ENCODE measurements around the gene SIX2. TPM values are rescaled to one million over a fixed set of nuclear protein-coding genes. Genes with fewer than 3 reads are reported as not detected.

SIX2 gene
- total RNA-seq, 6 experiments from 2014 or later, result not detected

DNA sequence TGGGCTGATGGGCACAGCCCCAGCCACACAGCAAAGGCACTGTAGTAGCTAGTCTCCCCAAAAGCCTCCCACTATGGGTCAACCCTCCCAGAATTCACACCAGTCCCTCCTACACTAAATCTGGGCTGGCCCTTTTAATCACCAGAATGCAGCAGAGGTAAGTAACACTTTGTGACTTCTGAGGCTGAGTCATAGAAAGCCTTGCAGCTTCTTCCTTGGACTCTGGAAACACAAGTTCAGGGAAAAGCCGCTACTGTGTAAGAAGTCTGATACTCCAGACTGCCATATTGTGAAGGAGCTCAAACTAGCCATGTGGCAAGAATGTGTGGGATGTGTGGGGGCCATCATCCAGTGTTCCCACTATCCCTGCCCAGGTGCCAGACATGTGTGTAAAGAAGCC is 19.0 kb upstream of the SIX2 start:
- TF ChIP-seq, protein P1, sequence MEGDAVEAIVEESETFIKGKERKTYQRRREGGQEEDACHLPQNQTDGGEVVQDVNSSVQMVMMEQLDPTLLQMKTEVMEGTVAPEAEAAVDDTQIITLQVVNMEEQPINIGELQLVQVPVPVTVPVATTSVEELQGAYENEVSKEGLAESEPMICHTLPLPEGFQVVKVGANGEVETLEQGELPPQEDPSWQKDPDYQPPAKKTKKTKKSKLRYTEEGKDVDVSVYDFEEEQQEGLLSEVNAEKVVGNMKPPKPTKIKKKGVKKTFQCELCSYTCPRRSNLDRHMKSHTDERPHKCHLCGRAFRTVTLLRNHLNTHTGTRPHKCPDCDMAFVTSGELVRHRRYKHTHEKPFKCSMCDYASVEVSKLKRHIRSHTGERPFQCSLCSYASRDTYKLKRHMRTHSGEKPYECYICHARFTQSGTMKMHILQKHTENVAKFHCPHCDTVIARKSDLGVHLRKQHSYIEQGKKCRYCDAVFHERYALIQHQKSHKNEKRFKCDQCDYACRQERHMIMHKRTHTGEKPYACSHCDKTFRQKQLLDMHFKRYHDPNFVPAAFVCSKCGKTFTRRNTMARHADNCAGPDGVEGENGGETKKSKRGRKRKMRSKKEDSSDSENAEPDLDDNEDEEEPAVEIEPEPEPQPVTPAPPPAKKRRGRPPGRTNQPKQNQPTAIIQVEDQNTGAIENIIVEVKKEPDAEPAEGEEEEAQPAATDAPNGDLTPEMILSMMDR (IDR thresholded peaks at IDR 0.05), result no peak
- Mint-ChIP-seq H3K27me3 (ENCODE audit: insufficient read depth) (peaks cover 23% of the 10 kb centered on the region), H3K4me3 (no peak overlapping the region), H3K4me1 (ENCODE audit: low read depth) (peaks cover 8% of the 10 kb centered on the region), H3K27ac (no peak overlapping the region), H3K9me3 (no peaks in the 10 kb centered on the region), H3K36me3 (ENCODE audit: low read depth) (no peaks in the 10 kb centered on the region)
- DNase-seq, result no peak

DNA sequence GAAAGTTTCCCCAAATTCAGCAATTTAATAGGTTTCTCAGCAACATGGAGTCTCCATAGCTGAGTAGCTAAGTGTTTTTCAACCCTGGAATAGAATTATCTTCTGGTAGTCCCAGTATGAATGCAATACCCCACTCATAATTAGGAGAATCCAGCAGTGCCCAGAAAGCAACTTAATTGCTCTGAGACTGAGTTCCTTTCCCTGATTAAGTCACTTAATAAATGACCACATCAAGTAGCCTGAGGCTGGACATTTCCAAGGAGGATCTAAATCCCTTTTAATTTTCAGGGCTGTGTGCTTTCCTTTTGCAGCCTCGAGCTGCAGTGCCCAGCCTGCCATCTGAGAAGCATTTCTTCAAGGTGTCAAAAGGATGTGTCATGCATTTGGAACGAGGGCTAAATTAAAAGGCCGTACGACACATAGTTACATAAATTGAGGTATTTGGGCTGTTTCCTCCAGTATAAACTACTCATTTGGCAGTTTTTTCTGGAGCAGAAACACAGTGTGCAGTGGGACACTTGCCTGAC is 17.7 kb upstream of the SIX2 start:
- H3K9me3 Mint-ChIP-seq, result no peaks in the 10 kb centered on the region
- peaks cover 8% of the 10 kb centered on the region for H3K4me1 Mint-ChIP-seq (ENCODE audit: low read depth)
- no peak overlapping the region for H3K27ac Mint-ChIP-seq
- H3K4me3 Mint-ChIP-seq, result no peak overlapping the region
- peaks cover 25% of the 10 kb centered on the region for H3K27me3 Mint-ChIP-seq (ENCODE audit: insufficient read depth)
- TF ChIP-seq, protein P1 (IDR thresholded peaks at IDR 0.05), result no peak
- H3K36me3 Mint-ChIP-seq (ENCODE audit: low read depth), result no peaks in the 10 kb centered on the region
- no peak for DNase-seq

DNA sequence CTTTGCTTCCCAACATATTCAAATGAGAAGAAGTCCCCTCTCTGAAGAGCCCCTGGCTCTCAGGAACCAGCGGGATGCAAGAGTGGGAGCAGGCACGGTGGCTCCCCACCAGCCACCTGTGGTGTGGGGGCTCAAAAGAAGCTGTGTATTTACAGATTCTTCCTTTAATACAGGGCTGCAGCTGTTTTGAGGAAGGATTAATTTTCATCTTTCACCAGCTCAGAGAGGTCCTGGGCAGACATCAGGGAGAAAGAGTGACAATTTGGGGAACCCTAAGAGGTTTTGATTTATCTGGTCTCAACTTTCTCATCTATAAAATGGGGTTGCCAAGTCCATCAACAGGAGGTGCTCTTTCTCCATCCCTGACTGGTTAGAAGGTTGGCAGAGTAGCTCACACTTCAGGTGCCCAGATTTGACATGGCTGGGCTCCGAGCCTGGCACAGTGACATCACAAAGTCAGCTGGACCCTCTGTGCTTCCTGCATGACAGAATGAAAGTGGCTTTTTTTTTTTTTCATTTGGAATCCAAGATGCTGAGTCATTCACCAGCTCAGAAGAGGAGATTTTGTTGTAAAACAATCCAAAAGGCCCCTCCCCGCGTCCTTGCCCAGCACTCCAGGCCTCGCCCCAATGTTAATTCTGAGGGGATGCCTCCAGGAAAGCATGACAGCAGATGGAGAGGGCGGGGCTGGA is 15.5 kb upstream of the SIX2 start:
- Mint-ChIP-seq H3K4me1 (ENCODE audit: low read depth) (peaks cover 8% of the 10 kb centered on the region), H3K9me3 (no peaks in the 10 kb centered on the region), H3K4me3 (0 out of 2 replicates have a peak overlapping the region, but pooled peaks have one; percentile 15), H3K27ac (0 out of 2 replicates have a peak overlapping the region, but pooled peaks have one; percentile 25), H3K36me3 (ENCODE audit: low read depth) (no peaks in the 10 kb centered on the region), H3K27me3 (ENCODE audit: insufficient read depth) (peaks cover 18% of the 10 kb centered on the region)
- peak; percentile 59 for DNase-seq
- TF ChIP-seq, protein P1 (IDR thresholded peaks at IDR 0.05), result peak; percentile 29; the same call in 1 of the 2 replicates

- H3K4me3 Mint-ChIP-seq, result no peak overlapping the region
- DNase-seq, result no peak
- H3K27ac Mint-ChIP-seq, result no peak overlapping the region
- no peaks in the 10 kb centered on the region for H3K36me3 Mint-ChIP-seq (ENCODE audit: low read depth)
- TF ChIP-seq, protein P1 (IDR thresholded peaks at IDR 0.05), result no peak
- H3K27me3 Mint-ChIP-seq (ENCODE audit: insufficient read depth), result peaks cover 17% of the 10 kb centered on the region
- peaks cover 8% of the 10 kb centered on the region for H3K4me1 Mint-ChIP-seq (ENCODE audit: low read depth)
- no peaks in the 10 kb centered on the region for H3K9me3 Mint-ChIP-seq
Measured at GRCh38 chr2:45024097-45024496, 14.8 kb upstream of the SIX2 start.

DNA sequence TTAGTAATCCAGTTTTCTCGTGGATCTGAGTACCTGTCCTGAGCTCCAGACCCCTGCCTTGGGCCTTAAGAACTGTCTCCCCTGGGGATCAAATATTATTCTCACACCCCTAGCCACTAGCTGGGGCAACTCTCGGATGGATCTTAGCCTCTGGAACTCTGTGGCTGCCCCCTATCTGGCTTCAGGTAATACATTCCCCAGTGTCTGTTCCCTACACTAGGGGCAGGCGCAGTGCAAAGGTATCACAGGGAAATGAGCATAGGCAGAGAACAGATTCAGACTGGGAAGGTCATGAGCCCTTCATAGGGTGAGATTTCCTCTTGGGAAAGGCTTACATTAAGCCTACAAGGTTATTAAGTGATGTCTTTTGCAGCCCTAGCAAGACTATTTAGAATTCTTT is 11.2 kb upstream of the SIX2 start:
- no peak overlapping the region for H3K27ac Mint-ChIP-seq
- no peaks in the 10 kb centered on the region for H3K9me3 Mint-ChIP-seq
- no peak for DNase-seq
- H3K4me3 Mint-ChIP-seq, result no peak overlapping the region
- peaks cover 8% of the 10 kb centered on the region for H3K4me1 Mint-ChIP-seq (ENCODE audit: low read depth)
- H3K27me3 Mint-ChIP-seq (ENCODE audit: insufficient read depth), result peaks cover 30% of the 10 kb centered on the region
- no peaks in the 10 kb centered on the region for H3K36me3 Mint-ChIP-seq (ENCODE audit: low read depth)
- TF ChIP-seq, protein P1 (IDR thresholded peaks at IDR 0.05), result no peak

Data from HFFc6 (cell line).